ENCODE results near the gene MVB12B.

DNA sequence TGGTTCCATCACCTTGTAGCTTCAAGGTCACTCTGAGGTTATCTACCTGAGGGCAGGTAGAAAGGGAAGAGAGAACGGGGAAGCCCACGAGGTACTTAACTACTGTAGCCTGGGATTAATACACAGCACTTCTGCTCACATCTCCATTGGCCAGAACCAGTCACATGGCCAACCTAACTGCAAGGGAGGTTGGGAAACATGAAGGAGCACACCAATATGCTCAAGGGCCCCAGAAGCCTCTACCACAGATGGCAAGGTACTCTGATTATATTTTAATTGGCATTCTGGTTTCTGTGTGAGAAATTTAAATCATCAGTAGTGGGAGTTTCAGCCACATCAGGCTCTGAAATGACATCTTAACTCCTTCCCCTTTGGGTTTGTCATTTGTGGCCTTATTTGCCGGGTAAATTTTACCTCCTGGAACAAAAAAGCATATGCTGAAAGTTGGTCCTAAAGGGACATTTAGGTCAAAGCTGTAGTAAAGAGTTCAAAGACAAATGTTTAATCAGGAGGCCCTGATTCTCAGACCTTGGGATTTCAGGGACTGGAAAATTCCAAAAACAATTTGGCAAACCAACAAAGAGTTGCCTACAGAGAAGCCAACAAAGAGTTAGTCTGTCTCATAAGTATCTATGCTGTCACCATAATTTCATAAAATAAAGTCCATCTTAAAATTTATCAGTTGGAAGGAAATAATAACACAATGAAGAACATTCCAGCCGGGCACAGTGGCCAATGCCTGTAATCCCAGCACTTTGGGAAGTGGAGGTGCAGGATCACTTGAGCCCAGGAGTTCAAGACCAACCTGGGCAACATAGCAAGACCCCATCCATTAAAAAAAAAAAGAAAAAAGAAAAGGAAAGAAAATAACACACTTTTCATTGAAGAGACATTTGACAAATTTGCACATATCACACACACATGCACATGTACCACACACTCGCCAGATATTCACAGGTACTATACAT lies 13.8 kb upstream of the MVB12B start:
- TF ChIP-seq, protein P1, sequence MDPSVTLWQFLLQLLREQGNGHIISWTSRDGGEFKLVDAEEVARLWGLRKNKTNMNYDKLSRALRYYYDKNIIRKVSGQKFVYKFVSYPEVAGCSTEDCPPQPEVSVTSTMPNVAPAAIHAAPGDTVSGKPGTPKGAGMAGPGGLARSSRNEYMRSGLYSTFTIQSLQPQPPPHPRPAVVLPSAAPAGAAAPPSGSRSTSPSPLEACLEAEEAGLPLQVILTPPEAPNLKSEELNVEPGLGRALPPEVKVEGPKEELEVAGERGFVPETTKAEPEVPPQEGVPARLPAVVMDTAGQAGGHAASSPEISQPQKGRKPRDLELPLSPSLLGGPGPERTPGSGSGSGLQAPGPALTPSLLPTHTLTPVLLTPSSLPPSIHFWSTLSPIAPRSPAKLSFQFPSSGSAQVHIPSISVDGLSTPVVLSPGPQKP (IDR thresholded peaks at IDR 0.05; ENCODE audit: borderline replicate concordance, low read depth, low read length): no peak
- TF ChIP-seq, protein P2, sequence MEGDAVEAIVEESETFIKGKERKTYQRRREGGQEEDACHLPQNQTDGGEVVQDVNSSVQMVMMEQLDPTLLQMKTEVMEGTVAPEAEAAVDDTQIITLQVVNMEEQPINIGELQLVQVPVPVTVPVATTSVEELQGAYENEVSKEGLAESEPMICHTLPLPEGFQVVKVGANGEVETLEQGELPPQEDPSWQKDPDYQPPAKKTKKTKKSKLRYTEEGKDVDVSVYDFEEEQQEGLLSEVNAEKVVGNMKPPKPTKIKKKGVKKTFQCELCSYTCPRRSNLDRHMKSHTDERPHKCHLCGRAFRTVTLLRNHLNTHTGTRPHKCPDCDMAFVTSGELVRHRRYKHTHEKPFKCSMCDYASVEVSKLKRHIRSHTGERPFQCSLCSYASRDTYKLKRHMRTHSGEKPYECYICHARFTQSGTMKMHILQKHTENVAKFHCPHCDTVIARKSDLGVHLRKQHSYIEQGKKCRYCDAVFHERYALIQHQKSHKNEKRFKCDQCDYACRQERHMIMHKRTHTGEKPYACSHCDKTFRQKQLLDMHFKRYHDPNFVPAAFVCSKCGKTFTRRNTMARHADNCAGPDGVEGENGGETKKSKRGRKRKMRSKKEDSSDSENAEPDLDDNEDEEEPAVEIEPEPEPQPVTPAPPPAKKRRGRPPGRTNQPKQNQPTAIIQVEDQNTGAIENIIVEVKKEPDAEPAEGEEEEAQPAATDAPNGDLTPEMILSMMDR (conservative IDR thresholded peaks at IDR 0.05; ENCODE audit: low read depth, low read length): no peak
- TF ChIP-seq POLR2A (IDR thresholded peaks at IDR 0.05; ENCODE audit: low read depth, low read length) (no peak), RFX5 (IDR thresholded peaks at IDR 0.05; ENCODE audit: low read depth, low read length) (no peak), CEBPB (IDR thresholded peaks at IDR 0.05; ENCODE audit: low read depth, low read length) (no peak), RCOR1 (IDR thresholded peaks at IDR 0.05; ENCODE audit: insufficient replicate concordance, low read length) (no peak), MAZ (IDR thresholded peaks at IDR 0.05; ENCODE audit: borderline replicate concordance, low read depth, low read length) (no peak), RAD21 (IDR thresholded peaks at IDR 0.05; ENCODE audit: low read length) (no peak), USF2 (IDR thresholded peaks at IDR 0.05; ENCODE audit: low read depth, low read length) (no peak), CHD1 (IDR thresholded peaks at IDR 0.05; ENCODE audit: low read depth, low read length) (no peak)
